GM18520 (cell line): Measurements from ENCODE around the gene CPSF4L.

Source experiments
- ATAC-seq: cut with Tn5 transposase; IDR thresholded peaks from one replicate; pipeline ENCODE4 v1.9.1; 2021; ENCODE audit not compliant: unreplicated experiment

CPSF4L gene

DNA sequence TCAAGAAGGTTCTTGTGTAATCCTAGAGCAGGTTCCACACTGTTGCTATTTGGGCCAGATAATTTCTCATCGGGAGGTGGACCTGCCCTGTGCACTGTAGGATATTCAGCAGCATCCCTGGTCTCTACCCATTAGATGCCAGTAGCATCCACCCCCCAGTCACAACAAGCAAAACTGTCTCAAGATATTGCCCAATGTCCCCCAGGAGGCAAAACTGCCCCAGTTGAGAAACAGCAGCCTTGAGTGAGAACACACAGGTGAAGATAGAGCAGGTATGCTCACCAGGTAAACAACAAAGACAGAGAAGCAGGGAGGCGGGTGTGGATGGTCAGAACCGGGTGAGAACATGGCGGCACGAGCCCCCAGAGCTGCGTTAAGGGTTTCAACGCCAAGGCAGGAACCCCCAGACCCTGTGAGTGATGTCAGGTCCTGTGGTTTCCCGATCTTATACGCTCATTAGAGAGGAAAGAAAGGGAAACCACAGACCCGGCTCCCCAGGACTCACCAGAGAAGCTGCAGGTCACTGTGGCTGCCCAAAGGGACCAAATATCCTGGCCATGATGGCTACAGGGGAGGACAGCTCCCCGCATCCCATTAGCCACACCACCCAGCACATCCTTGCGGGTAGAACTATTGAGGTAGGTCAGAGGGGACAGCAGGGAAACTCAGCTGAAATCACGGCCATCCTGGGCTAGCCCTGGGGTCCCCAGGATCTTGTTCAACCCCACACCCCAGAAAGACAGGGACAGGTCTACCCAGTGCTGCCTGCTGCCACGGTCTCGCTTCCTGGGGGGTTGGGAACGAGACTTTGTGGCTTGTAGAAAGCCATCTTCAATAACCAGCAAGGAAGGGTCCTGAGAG is 28.9 kb upstream of the CPSF4L start:
- ATAC-seq: no peak

DNA sequence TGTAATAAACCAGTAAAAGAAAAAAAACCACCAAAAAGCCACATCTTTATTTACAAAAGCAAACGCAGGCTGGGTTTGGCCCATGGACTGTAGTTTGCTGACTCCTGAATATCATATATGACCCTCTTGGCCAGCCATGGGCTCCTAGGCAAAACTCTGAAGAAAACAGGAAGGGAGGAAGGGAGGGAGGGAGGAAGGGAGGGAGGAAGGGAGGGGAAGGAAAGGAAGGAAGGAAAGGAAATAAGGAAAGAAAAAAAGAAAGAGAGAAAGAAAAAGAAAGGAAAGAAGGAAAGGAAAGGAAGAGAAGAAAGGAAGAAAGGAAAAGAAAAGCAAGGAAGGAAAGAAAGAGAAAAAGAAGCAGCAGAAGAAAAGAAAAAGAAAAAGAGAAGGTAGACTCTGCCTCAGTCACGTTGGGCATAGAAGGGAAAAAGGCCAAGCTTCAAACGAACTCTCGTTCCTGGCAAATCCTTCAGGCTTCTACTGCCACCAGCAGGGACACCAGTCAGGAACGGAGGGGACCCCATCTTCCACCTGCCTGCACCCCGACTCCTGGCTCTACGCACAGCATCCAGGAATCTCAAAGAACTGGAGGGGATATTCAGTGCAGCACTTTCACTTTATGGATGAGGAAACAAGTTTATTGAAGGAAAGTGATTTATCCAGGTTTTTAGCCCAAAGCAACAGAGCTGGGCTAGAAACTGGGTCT is 28.0 kb upstream of the CPSF4L start:
- no peak for ATAC-seq

DNA sequence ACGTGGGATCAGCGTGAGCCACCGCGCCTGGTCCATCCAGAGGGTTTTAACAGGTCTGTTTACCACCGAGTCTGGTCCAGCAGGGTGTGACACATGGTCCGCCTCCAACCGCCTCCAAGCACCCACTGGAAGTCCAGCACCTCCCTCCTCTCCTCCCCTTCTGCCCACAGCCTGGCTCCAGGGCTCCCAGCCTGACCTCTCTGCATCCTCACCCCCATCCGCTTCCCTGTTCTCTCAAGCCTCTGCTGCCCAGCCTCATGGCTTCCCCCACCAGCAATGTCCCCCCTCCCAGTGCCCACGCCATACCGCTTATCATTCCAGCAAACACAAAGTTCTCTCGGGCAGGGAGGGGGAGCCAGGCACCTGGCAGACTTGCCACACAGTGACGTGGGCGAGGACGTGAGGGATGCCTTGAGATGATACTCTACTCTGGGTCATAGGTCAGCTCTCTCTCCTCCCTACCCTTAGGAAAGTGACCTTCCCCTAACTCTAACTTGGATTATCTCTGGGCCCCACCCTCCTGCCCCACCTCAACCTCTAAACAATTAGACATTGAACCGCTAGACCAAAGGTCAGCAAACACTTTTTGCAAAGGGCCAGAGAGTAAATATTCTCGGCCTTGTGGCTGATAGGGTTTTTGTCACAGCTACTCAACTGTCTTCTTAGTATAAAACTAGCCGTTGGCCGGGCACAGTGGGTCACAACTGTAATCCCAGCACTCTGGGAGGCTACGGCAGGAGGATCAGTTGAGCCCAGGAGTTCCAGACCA is 27.0 kb upstream of the CPSF4L start:
- ATAC-seq: no peak

DNA sequence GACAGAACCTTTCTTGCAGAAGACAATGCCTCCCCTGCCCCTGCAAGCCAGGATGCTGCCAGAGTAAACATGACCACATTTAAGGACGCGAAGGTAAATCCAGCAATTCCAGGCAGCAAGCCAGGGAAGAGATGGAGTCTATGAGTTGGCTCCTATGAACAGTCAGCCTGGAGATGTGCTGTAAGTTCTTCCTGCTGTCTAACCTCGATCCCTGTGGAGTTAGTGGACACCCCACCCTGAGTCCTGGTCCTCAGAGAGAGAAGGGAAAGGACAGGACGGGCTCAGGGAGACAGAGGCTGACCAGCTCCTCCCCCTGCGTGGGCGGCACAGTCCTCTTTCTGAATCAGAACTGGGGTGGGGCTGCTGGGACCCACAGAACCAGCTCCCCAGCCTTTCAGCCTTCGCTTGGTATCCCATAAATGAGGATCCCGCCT is 25.2 kb upstream of the CPSF4L start:
- no peak for ATAC-seq

DNA sequence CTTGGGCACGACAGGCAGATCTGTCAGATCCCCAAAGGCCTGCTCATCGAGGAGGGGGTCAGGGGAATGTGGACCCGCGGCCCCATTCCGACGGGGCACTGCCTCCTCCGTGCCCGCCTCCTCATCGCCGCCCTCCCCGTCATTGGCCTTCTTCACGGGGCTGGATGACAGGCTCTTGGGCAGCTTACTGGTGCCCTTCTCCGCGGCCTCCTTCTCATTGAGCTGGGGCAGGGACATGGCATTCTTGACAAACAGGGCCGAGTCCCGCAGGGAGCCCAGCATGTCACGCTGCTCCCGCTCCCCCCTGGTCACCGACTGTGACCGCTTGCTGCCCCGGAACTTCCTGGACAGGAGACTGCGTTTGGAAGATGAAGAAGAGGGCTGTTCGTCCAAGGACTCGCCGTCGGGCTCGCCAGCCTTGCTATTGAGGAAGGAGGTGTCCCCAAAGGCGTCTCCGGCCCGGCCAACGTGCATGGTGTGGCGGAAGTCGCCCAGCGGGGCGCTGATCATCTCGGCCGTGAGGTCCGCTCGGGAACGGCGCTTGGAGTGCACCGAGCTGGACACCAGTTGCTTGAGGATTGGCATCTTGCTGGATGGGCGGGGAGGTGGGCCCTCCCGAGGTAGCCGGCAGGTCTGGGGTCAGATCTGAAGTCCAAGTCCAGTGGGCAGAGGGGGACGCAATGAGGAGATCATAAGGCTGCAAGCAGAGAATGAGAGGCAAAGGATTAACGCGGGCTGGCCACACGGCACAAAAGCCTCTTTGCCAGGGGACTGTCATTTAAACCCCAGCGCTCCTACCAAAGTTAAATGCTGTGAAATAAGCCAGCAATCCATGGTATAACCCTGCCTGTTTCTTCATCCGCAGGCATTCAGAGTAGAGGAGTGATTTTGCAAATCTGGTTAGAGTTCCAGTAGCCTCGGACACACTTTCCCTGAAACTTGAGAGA is 24.5 kb upstream of the CPSF4L start:
- no peak for ATAC-seq

DNA sequence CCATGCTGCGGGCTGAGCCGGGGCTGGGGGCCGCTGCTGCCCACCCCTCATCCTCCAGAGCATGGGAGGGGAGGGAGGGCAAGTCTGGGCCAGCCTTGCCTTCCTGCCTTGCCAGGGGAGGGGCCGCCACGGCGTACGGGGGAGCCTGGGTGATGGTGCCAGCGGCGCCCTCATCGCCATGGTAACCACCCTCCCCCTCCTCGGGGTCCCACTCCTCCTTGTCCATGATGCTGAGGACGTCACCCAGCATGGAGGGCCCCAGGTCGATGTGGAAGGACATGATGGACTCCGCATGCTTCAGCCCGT is 23.9 kb upstream of the CPSF4L start:
- ATAC-seq: no peak

DNA sequence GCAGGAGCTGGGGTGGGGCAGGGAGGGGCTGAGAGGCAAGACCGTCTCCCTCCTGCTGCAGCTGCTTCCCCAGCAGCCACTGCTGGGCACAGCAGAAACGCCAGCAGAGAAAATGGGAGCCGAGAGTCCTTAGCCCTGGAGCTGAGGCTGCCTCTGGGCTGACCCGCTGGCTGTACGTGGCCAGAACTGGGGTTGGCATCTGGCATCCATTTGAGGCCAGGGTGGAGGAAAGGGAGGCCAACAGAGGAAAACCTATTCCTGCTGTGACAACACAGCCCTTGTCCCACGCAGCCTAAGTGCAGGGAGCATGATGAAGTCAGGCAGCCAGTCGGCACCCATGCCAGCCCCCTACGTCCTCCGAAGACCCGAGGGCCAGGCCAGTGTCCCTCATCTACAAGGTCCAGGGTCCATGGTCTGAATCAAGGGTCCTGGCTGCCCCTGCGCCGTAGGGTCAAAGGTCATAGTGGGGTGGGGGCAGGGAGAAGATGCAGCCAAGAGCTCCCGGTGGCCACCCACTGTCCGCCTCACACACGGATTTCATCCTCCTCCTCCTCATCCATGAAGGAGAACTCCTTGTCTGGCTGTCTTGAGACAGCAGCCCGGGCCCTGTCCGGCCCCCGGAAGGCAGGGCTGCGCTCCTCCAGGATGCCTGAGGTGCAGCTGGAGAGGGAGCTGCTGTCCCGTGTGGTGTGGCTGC is 23.4 kb upstream of the CPSF4L start:
- ATAC-seq: no peak

DNA sequence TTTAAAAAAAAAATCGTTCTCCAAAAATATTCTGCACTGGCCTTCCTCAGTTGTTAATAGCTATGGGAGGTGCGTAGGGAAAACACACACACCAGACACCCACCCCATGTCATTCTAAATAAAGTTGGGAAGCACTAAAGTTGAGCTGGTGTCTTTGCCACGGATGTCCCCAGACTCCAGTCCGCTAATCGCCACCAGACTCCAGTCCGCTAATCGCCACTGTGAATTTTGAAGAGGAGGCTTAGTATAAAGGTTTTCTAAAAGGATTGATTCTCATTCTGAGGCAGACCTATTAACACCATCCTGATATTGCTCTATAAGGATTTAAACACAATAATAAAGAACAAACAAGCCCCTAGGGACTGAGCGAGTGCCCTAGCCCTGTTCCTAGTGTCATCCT is 22.7 kb upstream of the CPSF4L start:
- no peak for ATAC-seq

DNA sequence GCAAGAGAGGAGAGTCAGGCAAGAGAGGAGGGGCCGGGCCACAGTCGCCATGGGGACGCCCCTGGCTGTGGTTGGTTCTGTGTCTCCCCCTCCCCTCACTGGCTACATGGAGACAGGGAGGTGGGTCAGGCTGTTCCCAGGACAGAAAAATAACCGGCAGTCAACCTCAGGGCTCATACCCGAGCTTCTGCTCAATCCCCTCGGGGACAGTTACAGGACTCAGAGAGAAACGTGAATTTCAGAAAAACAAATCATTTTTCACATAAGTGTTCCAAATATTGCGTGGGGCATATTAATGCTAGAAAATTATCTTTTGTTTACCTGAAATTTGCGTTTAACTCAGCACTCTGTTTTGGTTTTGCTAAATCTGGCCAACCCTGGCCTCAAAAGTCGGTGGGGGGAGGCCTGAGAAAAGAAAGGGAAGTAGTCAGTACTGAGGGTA is 22.2 kb upstream of the CPSF4L start:
- ATAC-seq: no peak

DNA sequence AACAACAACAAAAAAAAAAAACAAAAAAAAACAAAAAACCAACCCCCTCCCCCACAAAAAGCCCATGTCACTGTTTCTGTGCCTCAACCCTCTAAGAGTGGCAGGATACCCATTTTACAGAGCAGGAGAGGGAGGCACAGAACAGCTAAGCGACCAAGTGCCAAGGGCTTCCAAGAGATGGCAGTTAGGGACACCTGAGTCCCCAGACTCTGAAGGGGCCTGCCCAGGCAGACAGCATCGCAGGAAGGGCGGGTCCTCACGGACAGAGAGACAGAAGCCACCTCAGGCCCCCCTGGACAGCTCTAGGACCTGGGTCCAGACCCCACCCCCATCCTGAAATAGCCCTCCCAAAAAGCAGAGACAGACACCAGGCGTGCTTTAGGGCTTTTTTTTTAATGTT is 21.6 kb upstream of the CPSF4L start:
- no peak for ATAC-seq

DNA sequence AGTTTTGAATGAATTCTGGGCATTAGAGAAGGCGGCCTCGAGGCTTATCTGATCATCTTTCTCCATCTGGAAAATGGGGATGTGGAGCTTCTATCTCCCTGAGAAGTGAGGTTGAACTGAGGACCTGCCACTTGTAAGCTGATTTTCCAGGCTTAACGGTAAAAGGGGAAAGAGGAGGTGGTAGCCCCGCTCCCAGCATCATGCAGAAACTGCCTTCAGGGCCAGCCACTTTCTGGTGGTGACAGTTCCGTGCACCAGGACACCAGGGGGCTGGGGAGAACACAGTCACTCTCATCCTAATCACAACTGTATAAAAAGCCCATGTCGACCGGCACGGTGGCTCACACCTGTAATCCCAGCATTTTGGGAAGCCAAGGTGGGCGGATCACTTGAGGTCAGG is 20.9 kb upstream of the CPSF4L start:
- no peak for ATAC-seq

DNA sequence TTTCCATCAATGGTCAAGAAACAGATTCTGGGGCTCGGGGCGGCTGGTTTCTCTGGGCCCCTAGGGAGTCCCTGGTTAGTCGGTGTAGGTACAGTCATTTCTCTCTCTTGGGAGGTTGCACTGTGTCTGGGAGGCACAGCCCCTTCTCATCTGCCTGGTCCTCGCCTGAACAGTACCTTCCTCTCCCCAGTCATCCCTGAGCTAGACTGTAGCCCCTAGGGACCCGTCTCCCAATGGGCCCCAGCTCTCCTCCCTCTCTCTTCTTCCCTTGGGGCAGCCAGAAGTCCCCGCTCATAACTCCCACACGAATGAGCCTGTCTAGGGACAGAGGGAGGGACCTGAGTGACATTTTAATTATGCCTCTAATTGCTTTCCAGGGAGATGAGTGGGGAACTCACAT is 20.2 kb upstream of the CPSF4L start:
- peak; percentile 89 for ATAC-seq

DNA sequence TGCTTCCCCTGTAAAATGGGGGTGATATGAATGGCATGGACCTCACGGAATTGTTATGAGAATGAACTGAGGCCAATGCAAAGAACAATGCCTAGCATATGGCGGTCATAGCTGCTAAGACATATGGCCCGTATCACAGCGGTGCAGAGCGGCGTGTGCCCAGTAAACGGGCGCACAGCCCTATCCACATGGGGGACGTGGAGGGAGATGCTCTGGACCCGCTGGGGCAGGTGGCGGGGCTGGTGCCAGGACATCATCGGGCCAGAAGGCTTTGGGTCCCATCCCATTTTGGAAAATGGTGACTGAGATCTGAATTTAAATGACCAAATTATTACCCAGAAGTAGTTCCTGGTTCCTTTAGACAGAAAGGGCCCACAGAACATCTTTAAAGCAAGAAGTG is 18.5 kb upstream of the CPSF4L start:
- no peak for ATAC-seq

DNA sequence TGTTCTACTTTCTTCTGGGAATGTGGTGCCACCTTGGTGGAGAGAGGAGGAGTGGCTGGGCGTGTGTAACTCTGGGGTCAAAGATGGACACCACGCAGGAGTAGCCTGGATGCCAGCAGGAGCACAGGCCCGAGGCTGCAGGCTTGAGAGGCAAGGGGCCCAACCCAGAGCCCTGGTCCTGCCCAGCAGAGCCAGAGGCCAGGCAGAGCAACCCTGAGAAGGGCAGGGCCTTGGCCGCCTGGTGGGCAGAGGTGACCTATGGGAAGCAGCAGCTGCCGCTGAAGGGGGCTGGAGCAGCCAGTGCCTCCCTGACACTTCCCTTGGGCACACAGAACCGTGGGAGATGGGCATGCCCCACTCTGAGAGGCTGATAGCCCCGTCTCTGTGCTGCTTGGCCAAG is 18.0 kb upstream of the CPSF4L start:
- ATAC-seq: no peak

DNA sequence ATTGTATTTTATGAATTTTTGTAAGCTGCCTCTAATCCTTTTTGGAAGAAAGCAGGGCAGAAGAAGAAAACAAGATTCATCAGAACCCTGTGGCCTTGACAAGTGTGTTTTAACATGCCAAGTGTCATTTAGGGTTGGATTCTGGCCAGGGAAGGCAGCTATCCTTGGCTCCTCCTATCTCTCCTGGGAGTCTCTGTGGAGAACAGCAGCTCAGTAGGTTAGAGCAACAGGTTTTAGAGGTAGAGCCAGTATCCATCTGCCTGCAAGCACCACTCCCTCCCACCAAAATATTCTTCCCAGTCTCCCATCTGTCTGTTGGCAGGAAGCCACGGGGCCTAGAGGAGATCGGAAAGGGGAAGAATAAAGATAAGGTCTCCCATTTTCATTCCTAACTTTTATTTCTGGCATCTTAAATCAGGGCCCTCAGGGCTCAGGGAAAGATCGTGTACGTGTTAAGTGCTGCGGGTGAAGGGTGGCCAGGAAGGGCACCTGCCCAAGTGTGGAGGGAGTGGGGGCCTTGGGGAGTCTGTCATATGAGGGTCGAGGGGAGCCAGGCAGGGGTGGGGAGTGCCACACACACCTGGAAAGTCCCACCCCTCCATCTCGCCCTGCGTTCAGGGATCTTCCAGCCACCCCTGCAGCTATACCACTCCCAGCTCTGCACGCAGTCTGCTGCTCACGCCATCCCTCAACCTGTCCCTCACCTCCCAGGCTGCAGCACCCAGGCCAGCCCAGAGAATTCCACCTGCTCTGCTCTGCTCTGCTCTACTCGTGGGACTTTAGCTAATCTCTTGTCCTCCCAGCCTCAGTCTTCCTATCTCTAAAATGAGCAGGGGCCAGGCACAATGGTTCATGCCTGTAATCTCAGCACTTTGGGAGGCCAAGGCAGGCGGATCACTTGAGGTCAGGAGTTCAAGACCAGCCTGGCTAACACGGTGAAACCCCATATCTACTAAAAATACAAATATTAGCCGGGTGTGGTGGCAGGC is 17.1 kb upstream of the CPSF4L start:
- ATAC-seq: no peak

DNA sequence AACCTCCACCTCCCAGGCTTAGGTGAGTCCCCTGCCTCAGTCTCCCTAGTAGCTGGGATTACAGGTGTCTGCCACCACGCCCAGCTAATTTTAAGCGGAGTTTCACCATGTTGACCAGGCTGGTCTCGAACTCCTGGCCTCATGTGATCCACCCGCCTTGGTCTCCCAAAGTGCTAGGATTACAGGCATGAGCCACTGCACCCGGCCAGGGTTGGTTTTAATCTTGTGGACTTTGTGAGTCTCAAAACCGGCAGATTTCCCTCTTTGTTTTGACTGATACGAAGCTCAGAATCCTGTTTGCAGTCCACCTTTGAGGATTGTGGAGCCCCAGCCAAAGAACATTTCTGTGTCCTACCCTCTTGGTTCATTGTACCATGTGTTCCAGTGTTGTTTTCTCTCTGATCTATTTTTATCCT is 16.4 kb upstream of the CPSF4L start:
- ATAC-seq: no peak

DNA sequence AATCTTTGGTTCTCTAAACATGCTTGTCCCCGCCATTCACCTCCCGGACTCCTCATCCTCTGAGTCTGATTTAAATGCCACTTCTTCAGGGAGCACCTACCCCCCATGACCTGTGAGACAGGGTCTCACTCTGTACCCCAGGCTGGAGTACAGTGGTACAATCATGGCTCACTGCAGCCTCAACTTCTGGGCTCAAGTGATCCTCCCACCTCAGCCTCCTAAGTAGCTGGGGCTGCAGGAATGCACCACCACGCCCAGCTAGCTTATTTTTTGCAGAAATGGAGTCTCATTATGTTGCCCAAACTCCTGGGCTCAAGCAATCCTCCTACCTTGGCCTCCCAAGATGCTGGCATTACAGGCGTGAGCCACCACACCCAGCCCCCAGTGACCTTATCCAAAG is 12.8 kb upstream of the CPSF4L start:
- no peak for ATAC-seq

DNA sequence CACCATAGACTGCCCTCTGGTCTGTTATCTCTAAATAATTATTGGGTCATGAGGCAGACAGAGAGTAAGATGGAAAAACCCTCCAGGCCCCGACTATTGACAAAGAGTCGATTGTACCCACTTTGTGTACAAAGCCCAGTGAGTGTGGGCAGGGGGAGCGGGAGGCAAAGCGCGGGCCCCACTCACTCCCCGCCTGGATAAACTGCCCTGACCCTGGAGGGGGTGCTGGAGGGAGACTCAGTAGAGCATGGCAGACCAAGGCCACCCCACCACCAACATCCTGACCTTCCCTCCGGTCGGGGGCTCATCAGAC is 11.2 kb upstream of the CPSF4L start:
- ATAC-seq: no peak

DNA sequence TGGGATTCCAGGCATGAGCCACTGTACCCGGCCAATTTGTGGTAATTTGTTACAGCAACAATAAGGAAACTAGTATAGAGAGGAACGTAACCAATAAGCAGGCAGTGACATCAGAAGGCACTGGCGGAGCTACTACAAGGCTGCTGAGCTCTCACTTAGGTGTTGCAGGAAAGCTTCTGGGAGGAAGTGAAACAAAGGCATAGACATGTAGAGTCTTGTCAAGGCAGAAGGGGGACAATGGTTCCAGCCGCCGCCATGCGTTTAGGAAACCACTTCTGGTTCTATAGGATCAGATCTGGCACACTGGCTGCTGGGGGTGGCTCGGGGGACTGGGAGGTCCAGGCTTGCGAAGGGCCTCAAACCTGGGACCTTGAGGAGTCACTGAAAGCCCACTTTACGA is 9.4 kb upstream of the CPSF4L start:
- ATAC-seq: peak; percentile 99
